T47D (cell line): Measurements from ENCODE around the gene CD300E.
"Not testable (repeated sequence)": the region's sequence is repeated elsewhere in the genome, so short reads cannot be mapped to it uniquely, and the experiment has no call there.

Source experiments
- DNase-seq, 2 experiments: peaks; one replicate each; pipeline versions ENCODE4 v3.0.0 to v3.0.0-alpha.2; 2011 to 2012; ENCODE audit warnings: low read depth in 1 of 2, low spot score in 1 of 2
- JUND ChIP-seq: IDR thresholded peaks from 2 replicates; pipeline ENCODE4 v1.6.1; 2012; ENCODE audit warnings: low read depth
- in situ Hi-C: cut with HindIII; loops from 2 replicates; pipeline ENCODE4 v1.10.0; 2016; ENCODE audit warnings: low sequenced_read_pairs, low pct_unique_long_range_greater_than_20kb

The CD300E gene

DNA sequence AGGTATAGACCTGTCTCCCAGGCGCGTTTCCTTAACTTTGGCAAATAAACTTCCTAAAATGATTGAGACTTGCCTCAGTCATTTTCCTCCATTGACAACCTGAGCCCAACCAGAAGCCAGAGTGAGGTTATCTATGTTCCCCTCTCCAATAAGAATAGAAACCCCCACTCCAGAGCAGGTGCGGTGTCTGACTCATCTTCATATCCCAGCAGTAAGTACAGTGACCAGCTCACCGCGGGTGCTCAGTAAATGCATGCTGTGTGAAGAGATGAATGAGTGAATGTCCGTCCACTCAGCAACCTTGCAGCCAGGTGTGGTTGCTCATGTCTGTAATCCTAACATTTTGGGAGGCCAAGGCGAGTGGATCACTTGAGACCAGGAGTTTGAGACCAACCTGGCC lies 19.5 kb upstream of the CD300E start:
- no peak for DNase-seq
- TF ChIP-seq JUND, result no peak
- in situ Hi-C loops, result no loop called here

DNA sequence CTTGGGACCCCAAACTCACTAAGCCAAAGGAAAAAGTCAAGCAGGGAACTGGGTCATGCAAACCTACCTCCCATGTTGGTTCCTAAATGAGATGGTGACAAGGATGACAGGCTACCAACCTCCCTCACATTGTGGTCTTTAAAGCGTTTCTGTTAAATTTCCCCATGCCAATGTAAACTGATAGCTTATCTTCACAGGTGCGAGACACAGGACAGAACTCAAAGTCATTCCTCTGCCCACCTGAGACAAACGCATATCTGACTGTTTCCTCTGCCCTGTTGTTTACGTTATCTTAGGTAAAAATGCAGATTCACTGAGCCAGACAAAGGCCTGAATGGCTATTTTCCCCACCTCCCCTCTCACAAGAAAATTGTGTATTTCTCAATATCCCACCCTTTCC lies 19.0 kb upstream of the CD300E start:
- DNase-seq, result no peak
- in situ Hi-C loops, result no loop called here
- no peak for TF ChIP-seq JUND

- no peak for DNase-seq
- in situ Hi-C loops, result no loop called here
- no peak for TF ChIP-seq JUND
Measured at GRCh38 chr17:74641958-74642298, 18.4 kb upstream of the CD300E start.

DNA sequence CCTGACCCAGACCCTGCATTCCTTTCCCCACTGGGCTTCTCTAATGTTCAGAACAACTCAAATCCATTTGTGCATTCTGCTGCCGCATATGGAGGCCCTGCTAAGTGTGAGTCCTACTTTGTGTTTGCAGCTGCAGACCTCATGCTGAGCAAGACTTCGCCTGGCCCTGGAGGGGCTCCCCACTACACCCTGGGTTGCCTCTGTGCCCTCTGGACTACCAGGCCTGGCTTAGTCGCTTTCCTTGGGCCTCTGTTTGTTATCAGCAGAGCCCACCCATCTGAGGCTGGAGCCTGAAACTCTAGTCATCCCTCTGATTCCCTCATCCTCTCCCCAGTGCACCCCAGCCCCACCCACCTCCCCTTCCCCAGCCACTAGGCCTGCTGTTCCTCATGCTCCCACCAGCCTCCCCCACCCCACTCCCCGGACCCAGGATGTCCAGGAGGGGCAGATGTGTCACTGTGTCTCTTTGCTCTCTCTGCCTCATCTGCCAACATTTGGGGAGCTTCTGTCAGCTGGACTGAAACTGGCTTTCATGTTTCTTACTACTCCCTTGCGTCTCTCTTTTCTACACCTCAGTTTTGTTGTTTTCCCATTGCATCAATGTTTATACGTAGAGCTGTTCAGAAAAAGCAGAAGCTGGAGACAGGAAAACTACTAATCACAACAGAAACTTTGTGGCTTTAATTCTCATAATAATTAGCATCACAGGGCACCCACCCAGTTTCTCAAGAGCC lies 17.9 kb upstream of the CD300E start:
- DNase-seq, result no peak
- in situ Hi-C loops, result no loop called here
- no peak for TF ChIP-seq JUND

- DNase-seq, result no peak
Measured at GRCh38 chr17:74639704-74640151, 16.2 kb upstream of the CD300E start.

GRCh38 chr17:74637926-74638325 lies 14.4 kb upstream of the CD300E start:
- no peak for DNase-seq
- in situ Hi-C loops, result no loop called here
- TF ChIP-seq JUND, result no peak

More at GRCh38 chr17:74639704-74640151, 16.2 kb upstream of the CD300E start:
- in situ Hi-C loops, result no loop called here
- TF ChIP-seq JUND, result no peak

GRCh38 chr17:74637265-74637664 lies 13.7 kb upstream of the CD300E start:
- no peak for DNase-seq
- in situ Hi-C loops, result no loop called here
- no peak for TF ChIP-seq JUND

DNA sequence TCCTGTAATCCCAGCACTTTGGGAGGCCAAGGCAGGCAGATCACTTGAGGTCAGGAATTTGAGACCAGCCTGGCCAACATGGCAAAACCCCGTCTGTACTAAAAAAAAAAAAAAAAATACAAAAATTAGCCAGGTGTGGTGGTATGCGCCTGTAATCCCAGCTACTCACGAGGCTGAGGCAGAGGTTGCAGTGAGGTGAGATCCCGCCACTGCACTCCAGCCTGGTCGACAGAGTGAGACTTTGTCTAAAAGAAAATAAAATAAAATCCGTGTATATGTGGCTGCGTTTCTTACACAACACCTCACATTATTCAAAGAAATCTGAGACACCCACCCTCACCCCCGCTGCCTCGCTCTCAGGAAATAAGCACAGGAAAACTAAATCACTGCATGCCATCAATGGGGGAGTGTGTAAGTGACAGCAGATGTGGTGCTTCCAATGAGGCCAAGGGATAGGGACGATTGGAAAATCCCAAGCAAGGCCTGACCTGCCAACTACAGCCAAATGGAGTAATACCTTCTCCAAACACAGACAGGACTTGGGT lies 13.1 kb upstream of the CD300E start:
- DNase-seq, in situ Hi-C loops: not testable (repeated sequence)

- DNase-seq, result no peak
- TF ChIP-seq JUND, result no peak
- in situ Hi-C loops, result no loop called here
Measured at GRCh38 chr17:74635418-74635817, 11.9 kb upstream of the CD300E start.

- no peak for DNase-seq
- in situ Hi-C loops, result no loop called here
- no peak for TF ChIP-seq JUND
Measured at GRCh38 chr17:74633326-74633725, 9.8 kb upstream of the CD300E start.

GRCh38 chr17:74632617-74633016 lies 9.1 kb upstream of the CD300E start:
- TF ChIP-seq JUND, result no peak
- in situ Hi-C loops, result no loop called here
- no peak for DNase-seq

GRCh38 chr17:74631468-74632450 lies 8.2 kb upstream of the CD300E start:
- no peak for DNase-seq
- in situ Hi-C loops, result no loop called here

GRCh38 chr17:74630251-74630650 lies 6.7 kb upstream of the CD300E start:
- in situ Hi-C loops, DNase-seq: not testable (repeated sequence)

More at GRCh38 chr17:74631468-74632450, 8.2 kb upstream of the CD300E start:
- TF ChIP-seq JUND, result no peak
